PC-3 (cell line): Measurements from ENCODE around the gene SEPTIN5. TPM values are rescaled to one million over a fixed set of nuclear protein-coding genes. Genes with fewer than 3 reads are reported as not detected.
A peak's percentile ranks its signal among the peaks of the same experiment; 100 is the strongest.

Experiments used
- ATAC-seq: fragments of 200-7000 bp; cut with Tn5 transposase; 2 replicates; pipeline ENCODE4 v1.9.1; 2020; ENCODE audit warnings: mild to moderate bottlenecking, moderate library complexity
- BruUV-seq: library from RNA; stranded (reverse); fragments of 400-500 nt; replicated peaks from 2 replicates; lab custom pipeline; 2021; lab: Mats Ljungman, UMichigan
- CTCF ChIA-PET: fragments of 300-600 bp; sonication (Branson Sonifier 250); formaldehyde crosslinking; loops from one replicate; lab custom pipeline; 2022; ENCODE audit warnings: antibody characterized with exemption; lab: Charles Lee
- POLR2A ChIA-PET: fragments of 300-600 bp; sonication (Branson Sonifier 250); formaldehyde crosslinking; loops from one replicate; lab custom pipeline; 2022; ENCODE audit warnings: antibody characterized with exemption; ENCODE audit not compliant: unreplicated experiment; lab: Charles Lee
- DNase-seq: peaks from one replicate; pipeline ENCODE4 v3.0.0-alpha.2; 2015
- H2AFZ ChIP-seq: fragments of 300-600 bp; sonication (generic); 2 replicates; pipeline ENCODE4 v1.6.0; 2016; ENCODE audit warnings: antibody characterized with exemption, low read length
- H3F3A ChIP-seq: fragments of 300-600 bp; sonication (generic); one replicate; pipeline ENCODE4 v1.6.0; 2017; ENCODE audit warnings: antibody characterized with exemption, low read length, control low read depth, mild to moderate bottlenecking; ENCODE audit not compliant: unreplicated experiment
- H3K27ac ChIP-seq: fragments of 300-600 bp; sonication (generic); 2 replicates; pipeline ENCODE4 v1.5.1; 2016; ENCODE audit warnings: mild to moderate bottlenecking, low read length
- H3K27me3 ChIP-seq: fragments of 300-600 bp; sonication (generic); 2 replicates; pipeline ENCODE4 v1.6.1; 2016; ENCODE audit warnings: low read length, mixed read lengths
- H3K36me3 ChIP-seq: fragments of 300-600 bp; sonication (generic); 2 replicates; pipeline ENCODE4 v1.6.1; 2016; ENCODE audit warnings: low read depth, mixed run types, low read length, mixed read lengths
- H3K4me1 ChIP-seq: fragments of 300-600 bp; sonication (generic); 2 replicates; pipeline ENCODE4 v1.5.1; 2016; ENCODE audit warnings: low read length; ENCODE audit not compliant: insufficient read depth
- H3K4me2 ChIP-seq: fragments of 300-600 bp; sonication (generic); 2 replicates; pipeline ENCODE4 v1.6.0; 2016; ENCODE audit warnings: low read length
- H3K4me3 ChIP-seq: fragments of 300-600 bp; sonication (generic); 2 replicates; pipeline ENCODE4 v1.5.1; 2016; ENCODE audit warnings: mild to moderate bottlenecking, low read length, mixed read lengths
- H3K79me2 ChIP-seq: fragments of 300-600 bp; sonication (generic); 2 replicates; pipeline ENCODE4 v1.6.1; 2017; ENCODE audit warnings: low read length, mixed read lengths
- H3K9ac ChIP-seq: fragments of 300-600 bp; sonication (generic); 2 replicates; pipeline ENCODE4 v1.6.0; 2016; ENCODE audit warnings: mild to moderate bottlenecking, low read length
- H3K9me2 ChIP-seq: fragments of 300-600 bp; sonication (generic); replicated peaks from 2 replicates; pipeline ENCODE4 v1.6.1; 2016; ENCODE audit warnings: mixed run types, low read length, mixed read lengths
- H3K9me3 ChIP-seq: fragments of 300-600 bp; sonication (generic); 2 replicates; pipeline ENCODE4 v1.6.1; 2016; ENCODE audit warnings: low read length, mixed read lengths
- H4K20me1 ChIP-seq: fragments of 300-600 bp; sonication (generic); 2 replicates; pipeline ENCODE4 v1.6.1; 2016; ENCODE audit warnings: low read length, mixed read lengths
- CTCF ChIP-seq: fragments of 300-600 bp; sonication (generic); conservative IDR thresholded peaks from 2 replicates; pipeline ENCODE4 v1.5.1; 2017; ENCODE audit warnings: antibody characterized with exemption, low read depth, mild to moderate bottlenecking, low read length
- EZH2 ChIP-seq: fragments of 300-600 bp; sonication (generic); IDR thresholded peaks from one replicate; pipeline ENCODE4 v1.6.1; 2017; ENCODE audit warnings: antibody characterized with exemption, mild to moderate bottlenecking, low read length; ENCODE audit not compliant: unreplicated experiment
- EZH2phosphoT487 ChIP-seq: fragments of 300-600 bp; sonication (generic); IDR thresholded peaks from 2 replicates; pipeline ENCODE4 v1.6.1; 2018; ENCODE audit warnings: mild to moderate bottlenecking, antibody characterized with exemption, low read length, borderline replicate concordance
- intact Hi-C: fragments of 100-400 bp; cut with micrococcal nuclease; formaldehyde crosslinking; loops from 2 replicates; pipeline ENCODE4 v1.9.0; 2023
- total RNA-seq: library from RNA; depleted of rRNA; stranded (reverse); fragments of >200 nt; gene quantifications from 2 replicates; pipeline ENCODE4 v1.2.3, GENCODE V29; 2014

SEPTIN5 gene
- total RNA-seq, 1 experiment from 2014 or later: 27.5 TPM

DNA sequence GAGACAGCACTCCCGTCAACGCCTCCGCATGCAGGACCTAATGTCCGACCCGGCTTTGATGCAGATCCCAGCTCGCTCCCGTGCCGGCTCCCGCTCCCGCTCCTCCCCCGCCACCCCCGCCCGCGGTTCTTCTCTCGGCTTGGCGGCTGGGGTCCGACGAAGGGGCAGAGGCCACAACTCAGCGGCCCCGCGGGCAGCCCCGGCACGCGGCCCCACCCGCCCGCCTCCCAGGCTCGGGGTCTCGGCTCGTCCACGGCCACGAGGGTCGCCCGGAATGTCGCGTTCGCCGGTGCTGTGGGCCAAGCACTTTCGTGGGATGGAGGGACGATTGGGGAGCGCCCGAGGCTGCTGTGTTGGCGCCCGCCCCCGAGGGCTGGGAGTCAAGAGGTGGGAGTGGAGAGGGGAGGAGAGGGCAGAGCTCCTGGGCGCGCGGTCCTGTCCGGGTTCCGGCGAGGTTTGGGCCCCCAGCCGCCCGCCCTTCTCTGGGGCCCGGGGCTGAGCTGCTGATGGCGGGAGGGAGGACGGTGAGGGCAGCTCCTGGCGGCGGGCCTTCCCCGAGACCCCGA is 40.9 kb downstream of the SEPTIN5 start:
- Histone ChIP-seq H4K20me1 (no peaks in the 10 kb centered on the region), H3K4me3 (no peak overlapping the region), H3K4me2 (no peak overlapping the region), H3K79me2 (no peaks in the 10 kb centered on the region), H3K9me3 (no peaks in the 10 kb centered on the region), H3K36me3 (no peaks in the 10 kb centered on the region), H3F3A (no peaks in the 10 kb centered on the region), H3K9me2 (no peaks in the 10 kb centered on the region), H3K9ac (no peak overlapping the region), H3K27ac (no peak overlapping the region), H3K27me3 (no peaks in the 10 kb centered on the region), H3K4me1 (peaks cover 11% of the 10 kb centered on the region), H2AFZ (no peak overlapping the region)
- CTCF ChIA-PET: no interaction called here
- POLR2A ChIA-PET: no interaction called here
- no TSS peak for BruUV-seq
- no peak for ATAC-seq
- TF ChIP-seq CTCF: no peak
- TF ChIP-seq EZH2: no peak
- no peak for TF ChIP-seq EZH2phosphoT487
- no peak for DNase-seq
- intact Hi-C loops: no loop called here

- Histone ChIP-seq H3K9me3 (no peaks in the 10 kb centered on the region), H3K4me3 (peak overlapping the region; percentile 50; the same call in 1 of the 2 replicates), H3K27ac (no peak overlapping the region), H2AFZ (no peak overlapping the region), H3K79me2 (no peaks in the 10 kb centered on the region), H3K4me1 (peaks cover 9% of the 10 kb centered on the region), H4K20me1 (no peaks in the 10 kb centered on the region), H3K36me3 (no peaks in the 10 kb centered on the region), H3K4me2 (peak overlapping the region; percentile 62; the same call in 1 of the 2 replicates), H3F3A (no peaks in the 10 kb centered on the region), H3K27me3 (no peaks in the 10 kb centered on the region), H3K9me2 (no peaks in the 10 kb centered on the region), H3K9ac (no peak overlapping the region)
- DNase-seq (no peak), ATAC-seq (no peak)
- POLR2A ChIA-PET: interaction anchor here (0.5 kb wide), 1 partner anchor 99 kb away, joined by 3 read pairs; no protein-coding TSS in a partner anchor
- CTCF ChIA-PET: interaction anchor here (0.6 to 1.0 kb wide), 2 partner anchors 25 to 226 kb away, joined by 3 to 6 read pairs; no protein-coding TSS in a partner anchor
- TF ChIP-seq EZH2: no peak
- TF ChIP-seq EZH2phosphoT487: no peak
- TF ChIP-seq CTCF: no peak
- intact Hi-C loops: no loop called here
- no TSS peak for BruUV-seq
Measured at GRCh38 chr22:19755722-19756287, 41.5 kb downstream of the SEPTIN5 start.
